Upper lobe of left lung (tissue), 6 donors: ENCODE measurements around the gene PNPO. TPM values are rescaled to one million over a fixed set of nuclear protein-coding genes. Genes with fewer than 3 reads are reported as not detected.

Source experiments
- ATAC-seq, 2 donors: fragments of 200-7000 bp; cut with Tn5 transposase; one replicate each; pipeline ENCODE4 v1.9.1; 2022; ENCODE audit warnings: mild to moderate bottlenecking in 2 of 2, moderate library complexity in 2 of 2; ENCODE audit not compliant: low FRiP score in 2 of 2
- DNase-seq, 2 donors: peaks; one replicate each; pipeline ENCODE4 v3.0.0-alpha.2; 2019 to 2020
- H3K27ac ChIP-seq, 4 donors: fragments of 200-600 bp; sonication (generic); one replicate each; pipeline ENCODE4 v1.5.1; 2016 to 2019
- H3K27me3 ChIP-seq, 4 donors: fragments of 200-600 bp; sonication (generic); one replicate each; pipeline ENCODE4 v1.5.1; 2017 to 2019
- H3K36me3 ChIP-seq, 4 donors: fragments of 200-600 bp; sonication (generic); one replicate each; pipeline ENCODE4 v1.5.1; 2016 to 2019
- H3K4me1 ChIP-seq, 4 donors: fragments of 200-600 bp; sonication (generic); one replicate each; pipeline ENCODE4 v1.5.1; 2018 to 2019
- H3K4me3 ChIP-seq, 4 donors: fragments of 200-600 bp; sonication (generic); one replicate each; pipeline ENCODE4 v1.5.1; 2017 to 2019; ENCODE audit warnings: mild to moderate bottlenecking in 2 of 4, moderate library complexity in 1 of 4
- H3K9me3 ChIP-seq, 4 donors: fragments of 200-600 bp; sonication (generic); one replicate each; pipeline ENCODE4 v1.5.1; 2018 to 2019
- CTCF ChIP-seq, 6 experiments: fragments of 450-650 bp in 4 of 6; fragments of 200-600 bp in 2 of 6; sonication (generic) in 2 of 6; IDR thresholded peaks; one replicate each; pipeline ENCODE4 v1.5.1; 2016 to 2019; ENCODE audit warnings: antibody characterized with exemption in 6 of 6
- EP300 ChIP-seq, 4 donors: sonication (generic); formaldehyde crosslinking; IDR thresholded peaks; one replicate each; pipeline ENCODE4 v1.5.1; 2017; ENCODE audit warnings: antibody characterized with exemption in 4 of 4, control low read depth in 2 of 4
- POLR2A ChIP-seq, 4 donors: fragments of 450-650 bp; IDR thresholded peaks; one replicate each; pipeline ENCODE4 v1.5.1; 2016 to 2017; ENCODE audit warnings: antibody characterized with exemption in 4 of 4, mild to moderate bottlenecking in 2 of 4
- POLR2AphosphoS5 ChIP-seq, 2 donors: sonication (generic); formaldehyde crosslinking; IDR thresholded peaks; one replicate each; pipeline ENCODE4 v1.5.1; 2017; ENCODE audit warnings: antibody characterized with exemption in 2 of 2
- WGBS, 2 donors: methylation state at CpG; one replicate each; pipeline ENCODE4 v1.1.5; 2017 to 2018; 5-methylcytosine and 5-hydroxymethylcytosine counted together
- total RNA-seq, 6 donors: library from RNA; depleted of rRNA in 4 of 6; stranded (reverse); fragments of >200 nt in 4 of 6; gene quantifications; one replicate each; pipeline versions ENCODE4 v1.1.0 to v1.2.1, GENCODE V29; 2016 to 2021
- donor health status: DM: no; HTN: no; CAD: no; lungs with moderate emphysema.
- donor health status: DM: no; HTN: yes; CAD: no; lungs with severe emphysema.

Gene PNPO
- total RNA-seq, 6 donors from 2014 or later = 16.2 to 40.2 (median 28.7) TPM

GRCh38 chr17:47905221-47905733 is 36.1 kb upstream of the PNPO start:
- H3K4me3 ChIP-seq = no peak overlapping the region
- peaks cover 42 to 63% (median 46%) of the 10 kb centered on the region in 4 donors for H3K4me1 ChIP-seq

GRCh38 chr17:47906443-47906842 is 34.9 kb upstream of the PNPO start:
- ATAC-seq = no peak
- 58 to 65% methylated on average over 2 to 3 of the region's 3 CpGs for WGBS, 2 donors
- TF ChIP-seq CTCF (IDR thresholded peaks at IDR 0.05) (no peak), POLR2A (IDR thresholded peaks at IDR 0.05) (no peak), EP300 (IDR thresholded peaks at IDR 0.05) (no peak), POLR2AphosphoS5 (IDR thresholded peaks at IDR 0.05) (no peak)
- DNase-seq = no peak
- Histone ChIP-seq H3K27me3 (no peaks in the 10 kb centered on the region), H3K4me3 (no peak overlapping the region), H3K27ac (peak overlapping the region; percentile 65 to 83 (median 80)), H3K36me3 (peaks cover 0 to 4% (median 0%) of the 10 kb centered on the region in 4 donors), H3K4me1 (peaks cover 38 to 51% (median 43%) of the 10 kb centered on the region in 4 donors), H3K9me3 (no peaks in the 10 kb centered on the region)

More at GRCh38 chr17:47905221-47905733, 36.1 kb upstream of the PNPO start:
- DNase-seq = peak in 1 of 2 donors; percentile 71
- no peak for TF ChIP-seq EP300 (IDR thresholded peaks at IDR 0.05)
- TF ChIP-seq POLR2AphosphoS5 (IDR thresholded peaks at IDR 0.05) = no peak
- no peak for TF ChIP-seq CTCF (IDR thresholded peaks at IDR 0.05)
- TF ChIP-seq POLR2A (IDR thresholded peaks at IDR 0.05) = no peak
- peak overlapping the region; percentile 65 to 83 (median 80) for H3K27ac ChIP-seq
- ATAC-seq = peak; percentile 59 to 66
- no peaks in the 10 kb centered on the region for H3K27me3 ChIP-seq
- no peaks in the 10 kb centered on the region for H3K9me3 ChIP-seq
- WGBS, 2 donors = 42 to 47% methylated on average over 8 of the region's 8 CpGs
- peaks cover 0 to 4% (median 0%) of the 10 kb centered on the region in 4 donors for H3K36me3 ChIP-seq

GRCh38 chr17:47907932-47908562 is 33.3 kb upstream of the PNPO start:
- no peak overlapping the region for H3K4me3 ChIP-seq
- peak; percentile 54 for ATAC-seq

GRCh38 chr17:47913050-47913449 is 28.3 kb upstream of the PNPO start:
- no peak for TF ChIP-seq POLR2A (IDR thresholded peaks at IDR 0.05)
- TF ChIP-seq EP300 (IDR thresholded peaks at IDR 0.05) = no peak
- TF ChIP-seq POLR2AphosphoS5 (IDR thresholded peaks at IDR 0.05) = no peak
- TF ChIP-seq CTCF (IDR thresholded peaks at IDR 0.05) = no peak
- ATAC-seq (no peak), DNase-seq (no peak)
- Histone ChIP-seq H3K27ac (no peak overlapping the region), H3K4me3 (no peak overlapping the region), H3K4me1 (peaks cover 4 to 17% (median 8%) of the 10 kb centered on the region in 4 donors), H3K36me3 (peaks cover 2 to 27% (median 16%) of the 10 kb centered on the region in 4 donors), H3K9me3 (no peaks in the 10 kb centered on the region), H3K27me3 (no peaks in the 10 kb centered on the region)
- 95 to 97% methylated on average over 2 of the region's 2 CpGs for WGBS, 2 donors

More at GRCh38 chr17:47907932-47908562, 33.3 kb upstream of the PNPO start:
- WGBS, 2 donors = 54 to 63% methylated on average over 8 of the region's 8 CpGs
- Histone ChIP-seq H3K9me3 (no peaks in the 10 kb centered on the region), H3K27ac (peak overlapping the region in 1 of 4 donors; percentile 45), H3K27me3 (no peaks in the 10 kb centered on the region), H3K4me1 (peaks cover 36 to 51% (median 42%) of the 10 kb centered on the region in 4 donors), H3K36me3 (peaks cover 0 to 4% (median 0%) of the 10 kb centered on the region in 4 donors)
- TF ChIP-seq EP300 (IDR thresholded peaks at IDR 0.05) = no peak
- TF ChIP-seq POLR2A (IDR thresholded peaks at IDR 0.05) = no peak
- TF ChIP-seq POLR2AphosphoS5 (IDR thresholded peaks at IDR 0.05) = no peak
- no peak for TF ChIP-seq CTCF (IDR thresholded peaks at IDR 0.05)
- DNase-seq = no peak
